NT2/D1 (cell line): ENCODE data around the gene STK24.

Experiments used
- SUZ12 ChIP-seq: IDR thresholded peaks from 2 replicates; pipeline ENCODE4 v1.6.1; 2011; ENCODE audit not compliant: insufficient read length, insufficient read depth; ENCODE audit errors: extremely low read depth
- ZNF274 ChIP-seq: IDR thresholded peaks from 2 replicates; pipeline ENCODE4 v1.6.1; 2011; ENCODE audit warnings: mild to moderate bottlenecking, low read depth, low read length

GRCh38 chr13:98440390-98441055, 136.4 kb downstream of the STK24 start:
- TF ChIP-seq SUZ12 = no peak
- no peak for TF ChIP-seq ZNF274
